A673 (cell line): ENCODE data around the gene ELAPOR1. TPM values are rescaled to one million over a fixed set of nuclear protein-coding genes. Genes with fewer than 3 reads are reported as not detected.

Experiments used
- BruUV-seq: library from RNA; stranded (reverse); fragments of 400-500 nt; replicated peaks from 2 replicates; lab custom pipeline; 2021; lab: Mats Ljungman, UMichigan
- CTCF ChIA-PET: fragments of 300-600 bp; sonication (Branson Sonifier 250); formaldehyde crosslinking; loops from one replicate; lab custom pipeline; 2022; ENCODE audit warnings: antibody characterized with exemption; lab: Charles Lee
- POLR2A ChIA-PET: fragments of 300-600 bp; sonication (Branson Sonifier 250); formaldehyde crosslinking; loops from one replicate; lab custom pipeline; 2022; ENCODE audit warnings: antibody characterized with exemption; ENCODE audit not compliant: low non-redundant PET; lab: Charles Lee
- DNase-seq: peaks from one replicate; pipeline ENCODE4 v3.0.0-alpha.2; 2015; ENCODE audit warnings: low spot score
- H3K27ac ChIP-seq: fragments of 200-600 bp; sonication (generic); 2 replicates; pipeline ENCODE4 v1.5.1; 2016; ENCODE audit warnings: mixed run types, low read depth, mild to moderate bottlenecking, mixed read lengths, antibody characterized with exemption, low read length; ENCODE audit not compliant: poor library complexity, severe bottlenecking
- H3K27me3 ChIP-seq: fragments of 200-600 bp; sonication (generic); replicated peaks from 2 replicates; pipeline ENCODE4 v1.6.1; 2017; ENCODE audit warnings: mixed run types, low read depth, mild to moderate bottlenecking, mixed read lengths, antibody characterized with exemption, low read length; ENCODE audit not compliant: insufficient read depth, poor library complexity
- H3K36me3 ChIP-seq: fragments of 200-600 bp; sonication (generic); 2 replicates; pipeline ENCODE4 v1.6.1; 2016; ENCODE audit warnings: mixed run types, mild to moderate bottlenecking, mixed read lengths, antibody characterized with exemption, low read length; ENCODE audit not compliant: insufficient read depth, poor library complexity, severe bottlenecking
- H3K4me1 ChIP-seq: fragments of 200-600 bp; sonication (generic); 2 replicates; pipeline ENCODE4 v1.6.1; 2017; ENCODE audit warnings: mixed run types, mild to moderate bottlenecking, mixed read lengths, antibody characterized with exemption, low read length; ENCODE audit not compliant: insufficient read depth, poor library complexity, severe bottlenecking
- H3K4me3 ChIP-seq: fragments of 200-600 bp; sonication (generic); 2 replicates; pipeline ENCODE4 v1.5.1; 2016; ENCODE audit warnings: low read depth, mixed run types, mild to moderate bottlenecking, mixed read lengths, low read length; ENCODE audit not compliant: poor library complexity, severe bottlenecking
- H3K9me3 ChIP-seq: fragments of 200-600 bp; sonication (generic); 2 replicates; pipeline ENCODE4 v1.6.1; 2016; ENCODE audit warnings: mixed run types, low read depth, mild to moderate bottlenecking, mixed read lengths, antibody characterized with exemption, low read length; ENCODE audit not compliant: poor library complexity, severe bottlenecking
- EZH2 ChIP-seq: fragments of 200-600 bp; sonication (generic); IDR thresholded peaks from 2 replicates; pipeline ENCODE4 v1.6.1; 2017; ENCODE audit warnings: borderline replicate concordance, low read depth, mild to moderate bottlenecking, mixed read lengths, antibody characterized with exemption, low read length; ENCODE audit not compliant: poor library complexity, severe bottlenecking
- intact Hi-C: fragments of 100-400 bp; cut with micrococcal nuclease; formaldehyde crosslinking; loops from one replicate; pipeline ENCODE4 v1.10.0; 2022; ENCODE audit not compliant: unreplicated experiment
- total RNA-seq: library from RNA; stranded (reverse); gene quantifications from 2 replicates; pipeline ENCODE4 v1.2.3, GENCODE V29; 2021
- TF ChIP-seq, protein P1 (sequence below): fragments of 300-800, 200-600 bp; sonication (generic); conservative IDR thresholded peaks from 2 replicates; pipeline ENCODE4 v1.5.1; 2017; ENCODE audit warnings: low read depth, mild to moderate bottlenecking, antibody characterized with exemption, low read length, moderate library complexity, mixed read lengths

ELAPOR1 gene
- total RNA-seq, 1 experiment from 2014 or later, result 0.24 TPM

DNA sequence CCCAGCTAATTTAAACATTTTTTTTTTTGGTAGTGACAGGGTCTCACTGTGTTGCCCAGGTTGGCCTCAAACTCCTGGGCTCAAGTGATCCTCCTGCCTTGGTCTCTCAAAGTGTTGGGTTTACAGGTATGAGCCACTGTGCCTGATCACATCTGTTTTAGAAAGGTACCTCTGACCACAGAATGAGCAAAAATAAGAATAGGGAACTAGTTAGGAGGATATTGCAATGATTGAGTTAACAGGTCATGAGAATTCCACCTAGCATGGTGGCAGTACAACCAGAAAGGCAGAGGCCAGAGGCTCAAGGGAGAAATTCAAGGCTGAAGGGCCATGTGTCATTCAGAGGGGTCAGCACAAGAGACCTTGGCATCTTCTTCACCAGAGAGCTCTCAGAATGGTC is 49.6 kb downstream of the ELAPOR1 start:
- Histone ChIP-seq H3K9me3 (no peaks in the 10 kb centered on the region), H3K4me1 (peaks cover 38% of the 10 kb centered on the region), H3K4me3 (no peak overlapping the region), H3K27me3 (no peaks in the 10 kb centered on the region), H3K36me3 (no peaks in the 10 kb centered on the region), H3K27ac (no peak overlapping the region)
- BruUV-seq, result no TSS peak
- no peak for TF ChIP-seq EZH2
- TF ChIP-seq, protein P1, sequence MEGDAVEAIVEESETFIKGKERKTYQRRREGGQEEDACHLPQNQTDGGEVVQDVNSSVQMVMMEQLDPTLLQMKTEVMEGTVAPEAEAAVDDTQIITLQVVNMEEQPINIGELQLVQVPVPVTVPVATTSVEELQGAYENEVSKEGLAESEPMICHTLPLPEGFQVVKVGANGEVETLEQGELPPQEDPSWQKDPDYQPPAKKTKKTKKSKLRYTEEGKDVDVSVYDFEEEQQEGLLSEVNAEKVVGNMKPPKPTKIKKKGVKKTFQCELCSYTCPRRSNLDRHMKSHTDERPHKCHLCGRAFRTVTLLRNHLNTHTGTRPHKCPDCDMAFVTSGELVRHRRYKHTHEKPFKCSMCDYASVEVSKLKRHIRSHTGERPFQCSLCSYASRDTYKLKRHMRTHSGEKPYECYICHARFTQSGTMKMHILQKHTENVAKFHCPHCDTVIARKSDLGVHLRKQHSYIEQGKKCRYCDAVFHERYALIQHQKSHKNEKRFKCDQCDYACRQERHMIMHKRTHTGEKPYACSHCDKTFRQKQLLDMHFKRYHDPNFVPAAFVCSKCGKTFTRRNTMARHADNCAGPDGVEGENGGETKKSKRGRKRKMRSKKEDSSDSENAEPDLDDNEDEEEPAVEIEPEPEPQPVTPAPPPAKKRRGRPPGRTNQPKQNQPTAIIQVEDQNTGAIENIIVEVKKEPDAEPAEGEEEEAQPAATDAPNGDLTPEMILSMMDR, result no peak
- no peak for DNase-seq
- POLR2A ChIA-PET, result no interaction called here
- CTCF ChIA-PET, result no interaction called here
- intact Hi-C loops, result no loop called here

Other genes with a start within 250 kb of the ELAPOR1 start
- 34.7 and 37.6 TPM in 2 replicates for gene GPSM2, start 237.1 kb upstream of the ELAPOR1 start, total RNA-seq
- 58.4 and 60.2 TPM in 2 replicates for gene CLCC1, start 150.6 kb upstream of the ELAPOR1 start, total RNA-seq
- 17.4 and 21.0 TPM in 2 replicates for gene WDR47, start 72.0 kb upstream of the ELAPOR1 start, total RNA-seq
- 45.3 and 58.8 TPM in 2 replicates for gene TAF13, start 38.1 kb upstream of the ELAPOR1 start, total RNA-seq
- 26.4 and 30.0 TPM in 2 replicates for gene TMEM167B, start 23.4 kb upstream of the ELAPOR1 start, total RNA-seq
- 259 and 320 TPM in 2 replicates for gene SARS1, start 99.8 kb downstream of the ELAPOR1 start, total RNA-seq
- gene CELSR2, start 135.4 kb downstream of the ELAPOR1 start, total RNA-seq, result 30.2 and 32.6 TPM in 2 replicates
- gene PSRC1, start 169.0 kb downstream of the ELAPOR1 start, total RNA-seq, result 75.0 and 85.2 TPM in 2 replicates
- not detected in 2 replicates for gene MYBPHL, start 192.9 kb downstream of the ELAPOR1 start, total RNA-seq